ENCODE results near the gene CFAP68. TPM values are rescaled to one million over a fixed set of nuclear protein-coding genes. Genes with fewer than 3 reads are reported as not detected.
"Not testable (repeated sequence)": the region's sequence is repeated elsewhere in the genome, so short reads cannot be mapped to it uniquely, and the experiment has no call there.

The CFAP68 gene
- total RNA-seq, 2 donors from 2014 or later = 11.6 to 12.7 TPM

DNA sequence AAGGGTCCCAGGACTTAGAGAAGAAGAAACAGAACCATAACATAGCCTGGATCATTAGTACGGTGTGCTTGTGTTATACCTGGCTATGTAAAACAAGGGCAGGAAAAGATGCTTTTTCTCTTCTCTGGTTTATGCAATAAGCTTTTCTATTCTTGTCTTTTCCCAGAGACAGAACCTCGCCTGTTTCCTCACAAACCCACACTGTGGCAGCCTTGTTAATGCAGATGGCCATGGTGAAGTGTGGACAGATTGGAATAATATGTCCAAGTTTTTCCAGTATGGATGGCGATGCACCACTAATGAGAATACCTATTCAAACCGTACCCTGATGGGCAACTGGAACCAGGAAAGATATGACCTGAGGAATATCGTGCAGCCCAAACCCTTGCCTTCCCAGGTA lies 2.9 kb downstream of the CFAP68 start:
- TF ChIP-seq, protein P1, sequence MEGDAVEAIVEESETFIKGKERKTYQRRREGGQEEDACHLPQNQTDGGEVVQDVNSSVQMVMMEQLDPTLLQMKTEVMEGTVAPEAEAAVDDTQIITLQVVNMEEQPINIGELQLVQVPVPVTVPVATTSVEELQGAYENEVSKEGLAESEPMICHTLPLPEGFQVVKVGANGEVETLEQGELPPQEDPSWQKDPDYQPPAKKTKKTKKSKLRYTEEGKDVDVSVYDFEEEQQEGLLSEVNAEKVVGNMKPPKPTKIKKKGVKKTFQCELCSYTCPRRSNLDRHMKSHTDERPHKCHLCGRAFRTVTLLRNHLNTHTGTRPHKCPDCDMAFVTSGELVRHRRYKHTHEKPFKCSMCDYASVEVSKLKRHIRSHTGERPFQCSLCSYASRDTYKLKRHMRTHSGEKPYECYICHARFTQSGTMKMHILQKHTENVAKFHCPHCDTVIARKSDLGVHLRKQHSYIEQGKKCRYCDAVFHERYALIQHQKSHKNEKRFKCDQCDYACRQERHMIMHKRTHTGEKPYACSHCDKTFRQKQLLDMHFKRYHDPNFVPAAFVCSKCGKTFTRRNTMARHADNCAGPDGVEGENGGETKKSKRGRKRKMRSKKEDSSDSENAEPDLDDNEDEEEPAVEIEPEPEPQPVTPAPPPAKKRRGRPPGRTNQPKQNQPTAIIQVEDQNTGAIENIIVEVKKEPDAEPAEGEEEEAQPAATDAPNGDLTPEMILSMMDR (conservative IDR thresholded peaks at IDR 0.05) = no peak
- WGBS, 2 experiments (ENCODE audit: insufficient coverage in 1 of 2, insufficient read length in 1 of 2) = 92 to 97% methylated on average over 4 to 5 of the region's 5 CpGs

DNA sequence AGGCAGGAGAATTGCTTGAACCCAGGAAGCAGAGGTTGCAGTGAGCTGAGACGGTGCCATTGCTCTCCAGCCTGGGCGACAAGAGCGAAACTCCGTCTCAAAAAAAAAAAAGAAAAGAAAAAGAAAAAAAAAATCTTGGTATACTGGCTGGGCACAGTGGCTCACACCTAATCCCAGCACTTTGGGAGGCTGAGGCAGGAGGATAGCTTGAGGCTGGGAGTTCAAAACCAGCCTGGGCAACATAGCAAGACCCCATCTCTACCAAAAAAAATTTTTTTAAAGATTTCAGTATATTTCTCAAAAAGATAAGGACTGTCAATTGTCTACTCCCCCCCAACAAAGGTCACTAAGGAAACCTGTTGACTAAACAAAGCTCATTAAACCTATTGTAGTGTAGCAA lies 5.7 kb downstream of the CFAP68 start:
- not testable (repeated sequence) for H3K36me3 Mint-ChIP-seq (ENCODE audit: low read depth); H3K9ac ChIP-seq (ENCODE audit: extremely low read depth, low read length, poor library complexity, severe bottlenecking); H3K27ac ChIP-seq (ENCODE audit: low read depth, low read length); H3K4me3 Mint-ChIP-seq; H3K27me3 Mint-ChIP-seq (ENCODE audit: insufficient read depth); H3K9me3 ChIP-seq (ENCODE audit: control insufficient read depth, low read length); H3K27ac Mint-ChIP-seq; H3K27me3 ChIP-seq (ENCODE audit: control insufficient read depth, insufficient read depth, low read length, poor library complexity, severe bottlenecking); H3K4me1 Mint-ChIP-seq; H3K4me3 ChIP-seq (ENCODE audit: low read length); H3K36me3 ChIP-seq (ENCODE audit: control insufficient read depth, insufficient read depth, low read length); DNase-seq; H3K4me1 ChIP-seq (ENCODE audit: control insufficient read depth, insufficient read depth, low read length); H3K9me3 Mint-ChIP-seq
- 88 to 100% methylated on average over 2 to 4 of the region's 4 CpGs for WGBS, 2 experiments (ENCODE audit: insufficient coverage in 1 of 2, insufficient read length in 1 of 2)

More for the DNA sequence above, 2.9 kb downstream of the CFAP68 start:
- Histone ChIP-seq H3K36me3 (ENCODE audit: control insufficient read depth, insufficient read depth, low read length) (no peaks in the 10 kb centered on the region), H3K27me3 (ENCODE audit: control insufficient read depth, insufficient read depth, low read length, poor library complexity, severe bottlenecking) (no peaks in the 10 kb centered on the region), H3K9me3 (ENCODE audit: control insufficient read depth, low read length) (no peaks in the 10 kb centered on the region), H3K9ac (ENCODE audit: extremely low read depth, low read length, poor library complexity, severe bottlenecking) (no peak overlapping the region), H3K4me3 (ENCODE audit: low read length) (no peak overlapping the region), H3K4me1 (ENCODE audit: control insufficient read depth, insufficient read depth, low read length) (peaks cover 2% of the 10 kb centered on the region), H3K27ac (ENCODE audit: low read depth, low read length) (no peak overlapping the region)
- H3K27me3 Mint-ChIP-seq (ENCODE audit: insufficient read depth) = peaks cover 4% of the 10 kb centered on the region
- no peaks in the 10 kb centered on the region for H3K36me3 Mint-ChIP-seq (ENCODE audit: low read depth)
- peaks cover 12% of the 10 kb centered on the region for H3K4me1 Mint-ChIP-seq
- H3K27ac Mint-ChIP-seq = no peak overlapping the region
- DNase-seq = no peak
- H3K4me3 Mint-ChIP-seq = no peak overlapping the region
- H3K9me3 Mint-ChIP-seq = no peaks in the 10 kb centered on the region

DNA sequence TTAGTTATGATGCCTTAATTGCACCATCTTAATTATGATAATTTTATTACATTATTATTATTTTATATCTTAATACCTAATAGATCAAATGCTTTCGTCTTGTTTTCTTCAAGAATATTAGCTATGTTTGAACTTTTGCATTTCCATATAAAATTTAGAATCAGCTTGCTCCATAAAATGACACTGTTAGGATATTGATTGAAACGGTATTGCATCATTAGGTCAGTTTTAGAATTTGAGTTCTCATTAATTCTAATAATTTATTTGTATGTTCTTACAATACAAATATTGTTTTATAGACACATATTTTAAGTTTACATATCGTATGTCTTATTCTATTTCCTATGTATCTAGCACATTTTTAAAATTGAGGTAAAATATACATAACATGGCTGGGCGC lies 6.7 kb downstream of the CFAP68 start:
- Histone ChIP-seq H3K4me3 (ENCODE audit: low read length) (no peak overlapping the region), H3K27ac (ENCODE audit: low read depth, low read length) (no peak overlapping the region), H3K36me3 (ENCODE audit: control insufficient read depth, insufficient read depth, low read length) (no peaks in the 10 kb centered on the region), H3K4me1 (ENCODE audit: control insufficient read depth, insufficient read depth, low read length) (no peaks in the 10 kb centered on the region), H3K9me3 (ENCODE audit: control insufficient read depth, low read length) (no peaks in the 10 kb centered on the region), H3K9ac (ENCODE audit: extremely low read depth, low read length, poor library complexity, severe bottlenecking) (no peak overlapping the region), H3K27me3 (ENCODE audit: control insufficient read depth, insufficient read depth, low read length, poor library complexity, severe bottlenecking) (no peaks in the 10 kb centered on the region)
- TF ChIP-seq, protein P1 (conservative IDR thresholded peaks at IDR 0.05) = no peak
- Mint-ChIP-seq H3K27ac (no peak overlapping the region), H3K9me3 (no peaks in the 10 kb centered on the region), H3K4me3 (no peak overlapping the region), H3K27me3 (ENCODE audit: insufficient read depth) (peaks cover 3% of the 10 kb centered on the region), H3K4me1 (no peaks in the 10 kb centered on the region), H3K36me3 (ENCODE audit: low read depth) (no peaks in the 10 kb centered on the region)
- no peak for DNase-seq
- WGBS, 2 experiments (ENCODE audit: insufficient coverage in 1 of 2, insufficient read length in 1 of 2) = 92% methylated on average over 1 of the region's 4 CpGs; no CpG with 5 or more reads in 1 of the 2 experiments

DNA sequence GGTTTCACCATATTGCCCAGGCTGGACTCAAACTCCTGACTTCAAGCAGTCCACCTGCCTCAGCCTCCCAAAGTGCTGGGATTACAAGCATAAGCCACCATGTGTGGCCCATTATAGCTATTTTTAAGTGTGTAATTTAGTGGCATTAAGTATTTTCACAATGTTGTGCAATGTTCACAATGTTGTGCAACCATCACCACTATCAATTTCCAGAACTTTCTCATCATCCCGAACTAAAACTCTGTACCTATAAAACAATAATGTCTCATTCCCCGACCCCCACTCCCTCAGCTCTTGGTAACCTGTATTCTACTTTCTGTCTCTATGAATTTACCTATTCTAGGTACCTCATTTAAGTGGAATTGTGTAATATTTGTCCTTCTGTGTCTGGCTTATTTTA lies 7.5 kb downstream of the CFAP68 start:
- Mint-ChIP-seq H3K9me3 (peaks cover 3% of the 10 kb centered on the region), H3K27me3 (ENCODE audit: insufficient read depth) (peaks cover 4% of the 10 kb centered on the region), H3K36me3 (ENCODE audit: low read depth) (no peaks in the 10 kb centered on the region), H3K4me1 (no peaks in the 10 kb centered on the region), H3K4me3 (no peak overlapping the region), H3K27ac (no peak overlapping the region)
- Histone ChIP-seq H3K27ac (ENCODE audit: low read depth, low read length) (no peak overlapping the region), H3K4me1 (ENCODE audit: control insufficient read depth, insufficient read depth, low read length) (no peaks in the 10 kb centered on the region), H3K36me3 (ENCODE audit: control insufficient read depth, insufficient read depth, low read length) (no peaks in the 10 kb centered on the region), H3K9me3 (ENCODE audit: control insufficient read depth, low read length) (no peaks in the 10 kb centered on the region), H3K4me3 (ENCODE audit: low read length) (no peak overlapping the region), H3K27me3 (ENCODE audit: control insufficient read depth, insufficient read depth, low read length, poor library complexity, severe bottlenecking) (no peaks in the 10 kb centered on the region), H3K9ac (ENCODE audit: extremely low read depth, low read length, poor library complexity, severe bottlenecking) (no peak overlapping the region)
- WGBS, 2 experiments (ENCODE audit: insufficient coverage in 1 of 2, insufficient read length in 1 of 2) = 93% methylated on average over 2 of the region's 2 CpGs; no CpG with 5 or more reads in 1 of the 2 experiments
- TF ChIP-seq, protein P1 (conservative IDR thresholded peaks at IDR 0.05) = no peak
- no peak for DNase-seq

Measured in endodermal cell (in vitro differentiated cells).